Loucy (cell line): ENCODE measurements around the gene PTOV1.

Experiments used
- H2AFZ ChIP-seq: fragments of 200-600 bp; sonication (generic); 2 replicates; pipeline ENCODE4 v1.6.0; 2016; ENCODE audit warnings: antibody characterized with exemption, mild to moderate bottlenecking, low read length, moderate library complexity
- H3F3A ChIP-seq: fragments of 200-600 bp; 2 replicates; pipeline ENCODE4 v1.6.0; 2016; ENCODE audit warnings: antibody characterized with exemption, low read depth, mild to moderate bottlenecking
- H3K27me3 ChIP-seq: fragments of 200-600 bp; sonication (generic); 2 replicates; pipeline ENCODE4 v1.6.1; 2014; ENCODE audit warnings: low read length, mild to moderate bottlenecking; ENCODE audit not compliant: insufficient read depth, poor library complexity, severe bottlenecking
- H3K36me3 ChIP-seq: fragments of 200-600 bp; sonication (generic); 2 replicates; pipeline ENCODE4 v1.6.1; 2016; ENCODE audit warnings: low read length; ENCODE audit not compliant: insufficient read depth
- H3K4me1 ChIP-seq: fragments of 200-600 bp; sonication (generic); 2 replicates; pipeline ENCODE4 v1.5.1; 2014; ENCODE audit warnings: low read length, mild to moderate bottlenecking; ENCODE audit not compliant: insufficient read depth, poor library complexity, severe bottlenecking
- H3K4me2 ChIP-seq: fragments of 200-600 bp; sonication (generic); 2 replicates; pipeline ENCODE4 v1.6.0; 2014; ENCODE audit warnings: antibody characterized with exemption, low read length, low read depth, mild to moderate bottlenecking; ENCODE audit not compliant: poor library complexity, severe bottlenecking
- H3K4me3 ChIP-seq: fragments of 200-600 bp; sonication (generic); 2 replicates; pipeline ENCODE4 v1.5.1; 2014; ENCODE audit warnings: low read length, mild to moderate bottlenecking, mixed read lengths; ENCODE audit not compliant: poor library complexity, severe bottlenecking
- H3K79me2 ChIP-seq: fragments of 200-600 bp; sonication (generic); 2 replicates; pipeline ENCODE4 v1.6.1; 2014; ENCODE audit warnings: low read length; ENCODE audit not compliant: insufficient read depth
- H3K9ac ChIP-seq: fragments of 200-600 bp; sonication (generic); 2 replicates; pipeline ENCODE4 v1.6.0; 2014; ENCODE audit warnings: mild to moderate bottlenecking, low read depth, low read length, moderate library complexity; ENCODE audit not compliant: poor library complexity, severe bottlenecking
- H3K9me2 ChIP-seq: fragments of 200-600 bp; sonication (generic); replicated peaks from 2 replicates; pipeline ENCODE4 v1.6.1; 2016; ENCODE audit warnings: low read depth, low read length, mixed read lengths
- H3K9me3 ChIP-seq: fragments of 200-600 bp; sonication (generic); 2 replicates; pipeline ENCODE4 v1.6.1; 2014; ENCODE audit warnings: mild to moderate bottlenecking, antibody characterized with exemption, low read length, low read depth; ENCODE audit not compliant: insufficient read depth
- H4K20me1 ChIP-seq: fragments of 200-600 bp; sonication (generic); 2 replicates; pipeline ENCODE4 v1.6.0; 2014; ENCODE audit warnings: antibody characterized with exemption, low read length, mild to moderate bottlenecking; ENCODE audit not compliant: insufficient read depth, poor library complexity, severe bottlenecking
- CTCF ChIP-seq: fragments of 200-600 bp; sonication (generic); conservative IDR thresholded peaks from 2 replicates; pipeline ENCODE4 v1.5.1; 2014; ENCODE audit warnings: mild to moderate bottlenecking, antibody characterized with exemption, low read length
- EZH2phosphoT487 ChIP-seq: fragments of 200-600 bp; IDR thresholded peaks from 2 replicates; pipeline ENCODE4 v1.6.1; 2018; ENCODE audit warnings: antibody characterized with exemption, mild to moderate bottlenecking, moderate library complexity, borderline replicate concordance

PTOV1 gene

GRCh38 chr19:49895566-49896297 is 44.8 kb downstream of the PTOV1 start:
- Histone ChIP-seq H3K4me2 (peak overlapping the region; percentile 85), H3K9me2 (no peaks in the 10 kb centered on the region), H3K9ac (peak overlapping the region; percentile 65), H3K4me1 (peaks cover 27% of the 10 kb centered on the region), H2AFZ (no peak overlapping the region), H3K27me3 (no peaks in the 10 kb centered on the region), H3K4me3 (peak overlapping the region; percentile 57), H4K20me1 (no peaks in the 10 kb centered on the region), H3F3A (no peaks in the 10 kb centered on the region), H3K36me3 (no peaks in the 10 kb centered on the region), H3K79me2 (no peaks in the 10 kb centered on the region), H3K9me3 (no peaks in the 10 kb centered on the region)
- no peak for TF ChIP-seq EZH2phosphoT487
- no peak for TF ChIP-seq CTCF

- Histone ChIP-seq H3K4me3 (peak within 1 kb of the TSS; percentile 57), H3K9me2 (no peaks in the 10 kb centered on the region), H3K9ac (peak within 1 kb of the TSS; percentile 65)
These were observed 46.1 kb downstream of the PTOV1 start, which contains the start of gene IL4I1 for GRCh38 chr19:49896863-49897621. TSS of gene IL4I1 (minus strand) at chr19:49896887. CDS start at chr19:49896160, 727 bp downstream.

GRCh38 chr19:49904136-49904535 is 53.2 kb downstream of the PTOV1 start:
- H4K20me1 ChIP-seq: peaks cover 26% of the 10 kb centered on the region

More at GRCh38 chr19:49896863-49897621, 46.1 kb downstream of the PTOV1 start, which contains the start of gene IL4I1:
- H3K79me2 ChIP-seq: no peaks in the 10 kb centered on the region
- H3K4me1 ChIP-seq: peaks cover 27% of the 10 kb centered on the region
- H4K20me1 ChIP-seq: no peaks in the 10 kb centered on the region
- no peak within 1 kb of the TSS; the same call in 1 of the 2 replicates for H2AFZ ChIP-seq
- H3K36me3 ChIP-seq: no peaks in the 10 kb centered on the region
- H3K27me3 ChIP-seq: no peaks in the 10 kb centered on the region
- H3K4me2 ChIP-seq: peak within 1 kb of the TSS; percentile 85
- H3K9me3 ChIP-seq: no peaks in the 10 kb centered on the region
- no peak for TF ChIP-seq CTCF
- TF ChIP-seq EZH2phosphoT487: no peak
- H3F3A ChIP-seq: no peaks in the 10 kb centered on the region

More at GRCh38 chr19:49904136-49904535, 53.2 kb downstream of the PTOV1 start:
- no peaks in the 10 kb centered on the region for H3K27me3 ChIP-seq
- peaks cover 5% of the 10 kb centered on the region for H3K4me1 ChIP-seq
- no peak overlapping the region for H3K4me2 ChIP-seq
- TF ChIP-seq CTCF (no peak), EZH2phosphoT487 (no peak)
- H3F3A ChIP-seq: no peaks in the 10 kb centered on the region
- no peaks in the 10 kb centered on the region for H3K9me3 ChIP-seq
- no peak overlapping the region for H3K4me3 ChIP-seq
- H3K9me2 ChIP-seq: no peaks in the 10 kb centered on the region
- no peak overlapping the region for H3K9ac ChIP-seq
- H2AFZ ChIP-seq: no peak overlapping the region
- peaks cover 30% of the 10 kb centered on the region; the same call in 1 of the 2 replicates for H3K36me3 ChIP-seq
- peaks cover 21% of the 10 kb centered on the region; the same call in 1 of the 2 replicates for H3K79me2 ChIP-seq
